Fibroblast of skin of back (primary cell): ENCODE measurements around the gene ZNF83.

Experiments
- DNase-seq: peaks from one replicate; pipeline ENCODE4 v3.0.0-alpha.2; 2013

Gene ZNF83

DNA sequence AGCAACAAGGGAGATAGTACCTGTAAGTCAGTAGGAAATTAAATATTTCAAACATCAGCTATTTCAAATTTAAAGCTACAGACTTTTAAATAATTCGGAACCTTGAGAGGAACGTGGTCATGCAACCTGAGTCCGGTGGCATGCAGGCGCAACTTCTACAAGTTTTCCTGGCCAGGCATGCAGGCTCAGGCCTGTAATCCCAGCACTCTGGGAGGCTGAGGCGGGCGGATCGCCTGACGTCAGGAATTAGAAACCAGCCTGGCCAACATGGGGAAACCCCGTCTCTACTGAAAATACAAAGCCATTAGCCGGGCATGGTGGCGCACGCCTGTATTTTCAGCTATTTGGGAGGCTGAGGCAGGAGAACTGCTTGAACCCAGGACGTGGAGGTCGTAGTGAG is 70.2 kb downstream of the ZNF83 start:
- DNase-seq: no peak

DNA sequence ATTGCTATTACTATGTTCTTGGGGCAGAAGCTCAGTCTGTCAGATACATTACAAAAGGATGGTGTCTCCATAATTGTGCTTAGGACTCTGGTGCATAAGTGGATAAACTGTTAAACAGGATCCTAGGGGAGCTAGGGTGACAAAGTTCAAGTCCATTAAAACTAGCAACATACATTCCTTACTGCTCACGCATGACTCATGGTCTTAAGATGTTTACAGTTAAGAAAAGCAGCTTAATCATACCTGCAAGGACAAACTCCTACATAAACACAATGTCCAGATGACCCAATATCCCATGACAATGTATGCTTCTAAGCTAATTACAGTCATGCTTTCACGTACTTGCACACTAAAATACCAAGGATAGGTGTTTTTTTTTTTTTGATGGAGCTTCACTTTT is 71.6 kb downstream of the ZNF83 start:
- DNase-seq: peak; percentile 44

DNA sequence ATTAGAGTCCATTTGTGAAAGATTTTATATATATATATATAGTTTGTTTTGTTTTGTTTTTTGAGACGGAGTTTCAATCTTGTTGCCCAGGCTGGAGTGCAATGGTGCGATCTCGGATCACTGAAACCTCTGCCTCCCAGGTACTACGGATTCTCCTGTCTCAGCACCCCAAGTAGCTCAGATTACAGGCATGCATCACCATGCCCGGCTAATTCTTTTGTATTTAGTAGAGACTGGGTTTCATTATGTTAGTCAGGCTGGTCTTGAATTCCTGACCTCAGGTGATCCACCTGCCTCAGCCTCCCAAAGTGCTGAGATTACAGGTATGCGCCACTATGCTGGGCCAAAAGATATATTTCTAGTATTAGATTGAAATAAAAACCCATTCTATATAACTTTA is 72.0 kb downstream of the ZNF83 start:
- no peak for DNase-seq
